ENCODE measurements around the gene TK2.
"Not testable (repeated sequence)": the region's sequence is repeated elsewhere in the genome, so short reads cannot be mapped to it uniquely, and the experiment has no call there.

TK2 gene

DNA sequence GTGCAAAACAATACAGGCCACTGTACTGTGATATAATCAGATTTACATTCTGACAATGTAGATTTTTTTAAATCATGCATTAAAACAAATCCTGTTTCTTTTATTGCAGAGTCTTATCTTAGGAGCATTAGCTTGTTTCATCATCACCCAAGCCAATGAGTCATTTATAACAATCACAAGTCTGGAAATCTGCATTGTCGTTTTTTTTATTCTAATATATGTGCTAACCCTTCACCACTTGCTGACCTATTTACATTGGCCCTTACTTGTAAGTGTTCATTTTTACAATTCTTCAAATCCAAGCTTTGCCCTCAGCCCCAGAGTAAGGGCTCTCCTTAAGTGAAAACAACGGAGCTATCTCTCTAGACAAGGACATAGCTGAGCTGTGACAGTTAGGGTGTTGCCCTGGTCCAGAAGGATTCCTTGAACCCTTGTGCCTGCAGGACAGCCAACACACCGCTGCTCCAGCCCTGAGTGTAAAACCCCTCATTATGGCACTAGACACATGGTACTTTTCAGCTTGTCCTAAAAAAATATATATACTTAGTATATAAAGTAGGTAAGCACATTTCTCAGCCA lies 20.0 kb upstream of the TK2 start:
- no peak for DNase-seq

DNA sequence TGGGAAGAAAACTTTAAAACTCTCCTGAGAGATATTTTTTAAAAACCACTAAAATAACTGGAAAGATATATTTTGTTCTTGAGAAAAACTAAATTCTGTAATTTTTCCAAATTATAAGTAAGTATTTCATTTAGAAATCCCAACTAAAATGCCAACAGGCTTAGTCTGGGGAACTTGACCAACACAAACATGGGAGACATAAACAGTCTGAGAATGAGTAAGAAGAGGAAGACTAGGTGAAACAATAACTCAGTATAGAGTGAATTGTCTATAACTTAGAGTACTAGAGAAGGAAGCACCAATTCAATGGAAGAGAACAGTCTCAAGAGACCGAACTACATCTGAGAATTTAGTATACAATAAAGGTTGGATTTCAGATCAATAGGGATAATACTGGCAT lies 19.2 kb upstream of the TK2 start:
- DNase-seq = no peak

DNA sequence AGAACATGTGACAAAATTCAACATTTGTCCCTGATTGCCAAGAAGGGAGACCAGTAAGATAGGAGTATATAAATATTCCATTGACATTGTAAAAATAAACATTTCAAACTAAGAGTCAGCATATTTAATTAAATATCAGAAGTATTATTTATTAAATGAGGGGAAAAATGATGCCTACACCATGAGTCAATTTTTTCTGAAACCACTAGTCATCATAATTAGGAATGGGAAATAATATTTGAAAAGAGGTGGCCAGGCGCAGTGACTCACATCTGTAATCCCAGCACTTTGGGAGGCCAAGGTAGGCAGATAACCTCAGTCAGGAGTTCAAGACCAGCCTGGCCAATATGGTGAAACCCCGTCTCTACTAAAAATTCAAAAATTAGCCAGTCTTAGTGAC lies 18.4 kb upstream of the TK2 start:
- no peak for DNase-seq

DNA sequence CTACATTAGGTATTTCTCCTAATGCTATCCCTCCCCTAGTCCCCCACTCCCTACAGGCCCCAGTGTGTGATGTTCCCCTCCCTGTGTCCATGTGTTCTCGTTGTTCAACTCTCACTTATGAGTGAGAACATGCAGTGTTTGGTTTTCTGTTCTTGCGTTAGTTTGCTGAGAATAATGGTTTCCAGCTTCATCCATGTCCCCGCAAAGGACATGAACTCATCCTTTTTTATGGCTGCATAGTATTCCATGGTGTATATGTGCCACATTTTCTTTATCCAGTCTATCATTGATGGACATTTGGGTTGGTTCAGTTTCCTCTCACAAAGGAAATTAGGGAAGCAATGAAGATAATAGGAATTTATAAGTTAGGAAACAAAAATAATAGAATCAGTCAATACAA lies 17.3 kb upstream of the TK2 start:
- not testable (repeated sequence) for DNase-seq

DNA sequence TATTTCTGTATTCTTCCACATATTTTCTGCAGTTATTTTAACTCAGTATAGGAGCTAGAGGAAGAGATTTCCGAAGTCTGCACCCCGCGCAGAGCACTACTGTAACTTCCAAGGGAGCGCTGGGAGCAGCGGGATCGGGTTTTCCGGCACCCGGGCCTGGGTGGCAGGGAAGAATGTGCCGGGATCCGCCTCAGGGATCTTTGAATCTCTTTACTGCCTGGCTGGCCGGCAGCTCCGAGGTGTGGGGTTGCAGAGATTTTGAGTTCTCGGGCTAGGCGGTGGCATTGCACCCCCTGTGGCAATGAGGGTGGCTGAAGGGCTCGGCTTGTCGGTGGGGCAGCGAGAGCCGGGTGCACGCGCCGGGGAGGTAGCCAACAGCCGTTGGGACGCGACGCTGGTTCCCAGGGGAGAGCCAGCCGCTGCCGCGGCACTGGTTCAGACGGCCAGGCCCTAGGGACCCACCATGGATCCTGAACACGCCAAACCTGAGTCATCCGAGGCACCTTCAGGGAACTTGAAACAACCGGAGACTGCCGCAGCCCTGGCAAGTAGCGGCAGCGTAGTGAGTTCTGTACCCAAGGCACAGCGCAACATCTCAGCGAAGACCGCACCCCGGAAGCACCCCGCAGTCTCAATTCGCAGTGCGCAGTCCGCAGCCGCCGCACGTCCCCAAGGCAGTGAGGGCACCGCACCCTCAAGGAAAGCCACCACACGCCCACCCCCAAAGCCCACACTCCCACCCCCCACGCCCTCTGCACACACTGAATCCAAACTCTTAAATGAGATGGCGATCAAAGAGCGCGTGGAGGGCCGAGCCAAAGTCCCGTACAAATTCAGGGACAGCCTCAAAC lies 16.4 kb upstream of the TK2 start, which contains the start of gene CMTM1:
TSS of gene CMTM1 (plus strand) at position 389 of the 851 bp plus-strand sequence. CDS start at position 464, 75 bp downstream.
- no peak for DNase-seq

DNA sequence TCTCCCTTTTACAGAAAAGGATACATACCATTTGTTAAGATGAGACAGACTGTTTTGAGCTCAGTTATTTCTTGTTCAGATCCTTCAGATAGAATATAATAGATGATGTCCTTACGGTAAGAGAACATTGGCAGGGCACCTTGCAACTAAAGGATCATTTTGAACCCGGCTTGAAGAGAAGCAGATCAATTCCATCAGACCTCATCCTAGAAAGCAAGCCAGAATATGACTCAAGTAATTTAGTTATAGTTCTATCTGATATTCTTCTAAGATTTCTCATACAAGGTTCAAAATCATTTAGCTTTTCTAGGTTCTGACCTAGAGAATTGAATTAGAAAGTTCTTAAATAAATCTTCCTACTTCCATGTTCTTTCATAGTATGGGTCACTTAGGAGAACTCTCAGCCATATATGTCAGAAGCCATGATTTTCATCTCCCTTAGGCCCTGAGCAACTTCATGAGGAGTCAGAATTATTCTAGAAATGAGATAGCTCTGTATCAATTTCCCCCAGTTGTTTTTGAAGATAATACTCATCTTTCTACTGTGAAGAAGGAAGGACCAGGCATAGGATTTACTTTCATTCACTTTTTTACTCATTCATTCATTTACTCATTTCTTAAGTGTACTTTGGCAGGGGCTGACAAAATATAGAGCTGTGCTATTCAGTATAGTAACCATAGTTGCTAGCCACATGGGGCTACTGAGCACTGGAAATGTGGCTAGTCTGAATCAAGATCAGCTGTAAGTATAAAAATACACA lies 13.8 kb upstream of the TK2 start:
- no peak for DNase-seq

DNA sequence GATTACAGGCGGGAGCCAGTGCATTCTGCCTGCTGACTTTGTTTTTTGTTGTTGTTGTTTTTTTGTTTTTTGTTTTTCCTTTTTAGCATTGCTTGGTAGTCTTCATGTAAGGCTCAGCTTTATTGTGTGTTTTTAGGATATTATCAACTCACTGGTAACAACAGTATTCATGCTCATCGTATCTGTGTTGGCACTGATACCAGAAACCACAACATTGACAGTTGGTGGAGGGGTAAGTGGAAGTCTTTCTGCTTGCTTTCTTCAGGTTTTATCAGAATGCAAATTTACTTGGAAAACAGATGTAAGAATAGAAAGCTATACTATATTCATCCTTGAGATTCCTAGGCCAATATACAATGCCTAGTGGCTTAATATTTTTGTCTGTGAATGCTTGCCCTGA lies 13.1 kb upstream of the TK2 start:
- DNase-seq = no peak

DNA sequence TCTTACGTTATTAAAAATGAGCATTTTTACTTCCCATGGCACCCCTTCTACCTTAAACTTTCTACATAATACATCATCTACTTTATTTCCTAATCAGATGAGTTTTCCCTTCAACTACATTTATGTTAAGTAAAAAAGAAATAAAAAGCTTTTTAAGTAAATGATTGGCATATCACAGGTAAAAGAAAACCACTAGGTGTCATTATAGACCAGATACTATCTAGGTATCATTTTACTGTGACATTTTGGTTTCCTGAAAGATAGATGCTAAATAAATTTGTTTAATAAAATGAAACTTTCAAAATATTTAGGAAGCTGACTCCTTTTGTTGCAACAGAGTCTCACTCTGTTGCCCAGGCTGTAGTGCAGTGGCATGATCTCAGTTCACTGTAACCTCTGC lies 12.5 kb upstream of the TK2 start:
- DNase-seq = no peak

DNA sequence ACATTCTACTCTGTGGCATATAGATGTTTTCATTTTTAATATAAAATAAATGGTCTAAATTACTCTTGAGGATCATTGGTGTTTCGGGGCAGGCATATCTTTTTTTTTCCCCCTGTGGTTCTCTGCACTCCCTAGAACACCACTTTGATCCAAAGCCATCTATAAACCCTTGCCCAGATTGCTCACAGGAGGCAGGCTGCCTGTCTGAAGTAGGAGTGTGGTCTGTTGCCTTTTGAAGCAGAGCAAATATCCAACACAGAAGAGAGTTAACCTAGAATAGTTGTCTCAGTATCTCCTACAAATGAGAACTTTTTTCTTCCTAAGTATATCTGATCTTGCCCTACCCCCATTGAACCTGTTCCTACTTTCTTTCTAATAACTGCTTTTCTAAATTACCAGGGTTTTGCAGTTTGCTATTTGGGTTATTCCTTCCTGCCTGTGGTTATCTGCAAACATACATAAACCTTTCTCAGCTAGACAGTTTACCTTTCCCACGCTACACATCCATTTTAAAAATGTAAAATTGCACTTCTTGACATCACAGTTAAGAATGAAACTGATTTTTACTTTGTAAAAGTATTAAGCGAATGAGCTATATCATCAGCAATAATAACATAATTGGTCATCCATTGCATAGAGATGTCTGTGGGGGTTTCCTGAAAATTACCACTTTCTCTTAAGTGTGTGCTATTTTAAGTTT lies 11.6 kb upstream of the TK2 start:
- DNase-seq = no peak

DNA sequence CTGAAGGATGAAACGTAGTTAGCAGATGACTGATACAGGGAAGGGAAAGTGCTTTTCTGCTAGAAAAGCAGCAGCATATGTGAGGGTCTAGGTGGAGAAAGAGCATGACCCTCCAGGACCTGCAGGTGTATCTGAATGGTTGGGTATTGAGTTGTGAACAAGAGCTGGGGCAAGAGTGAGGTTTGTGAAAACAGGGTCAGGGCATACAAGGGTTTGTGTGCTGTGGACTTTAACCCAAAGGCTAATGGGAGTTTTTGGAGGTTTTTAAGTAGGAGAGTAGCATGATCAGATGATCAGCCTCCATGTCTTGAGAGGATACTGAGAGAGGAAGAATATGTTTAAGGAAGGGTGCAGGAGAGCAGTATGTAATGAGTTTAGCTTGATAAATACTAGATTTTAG lies 10.2 kb upstream of the TK2 start:
- DNase-seq = no peak

DNA sequence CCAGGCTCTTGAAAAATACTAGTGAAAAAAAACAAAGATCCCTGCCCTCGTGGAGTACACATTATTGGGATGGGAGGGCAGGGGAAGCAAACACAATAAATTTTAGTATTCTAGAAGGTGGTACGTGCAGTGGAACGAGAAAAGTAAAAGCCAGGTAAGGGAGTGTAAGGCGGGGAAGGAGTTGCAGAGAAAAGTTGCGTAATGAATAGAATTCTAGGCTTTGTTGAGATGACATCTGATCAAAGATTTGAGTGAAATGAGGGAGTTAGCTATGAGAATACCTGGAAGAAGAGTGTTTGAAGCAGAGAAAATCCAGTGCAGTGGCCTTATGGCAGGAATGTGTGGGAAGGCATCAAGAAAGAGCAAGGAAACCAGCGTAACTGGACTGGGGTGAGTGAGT lies 4.6 kb upstream of the TK2 start:
- DNase-seq = no peak

DNA sequence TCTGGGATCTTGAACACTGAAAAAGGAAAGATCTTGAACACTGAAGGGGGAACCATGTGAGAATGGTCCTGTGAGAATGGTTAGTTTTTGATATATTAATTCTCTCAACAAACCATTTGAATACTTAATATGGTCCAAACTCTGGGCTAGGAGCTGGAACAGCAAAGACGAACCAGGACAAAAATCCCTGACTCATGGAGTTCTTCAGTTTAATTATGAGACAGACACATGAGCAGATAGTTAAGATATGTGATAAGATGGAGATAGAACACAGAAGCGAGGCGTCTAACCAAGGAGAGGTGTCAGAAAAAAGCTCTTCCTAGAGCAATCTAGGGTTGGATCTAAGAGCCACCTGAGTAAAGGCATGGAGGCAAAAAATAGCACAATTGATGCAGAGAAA lies 4.1 kb upstream of the TK2 start:
- DNase-seq = no peak

DNA sequence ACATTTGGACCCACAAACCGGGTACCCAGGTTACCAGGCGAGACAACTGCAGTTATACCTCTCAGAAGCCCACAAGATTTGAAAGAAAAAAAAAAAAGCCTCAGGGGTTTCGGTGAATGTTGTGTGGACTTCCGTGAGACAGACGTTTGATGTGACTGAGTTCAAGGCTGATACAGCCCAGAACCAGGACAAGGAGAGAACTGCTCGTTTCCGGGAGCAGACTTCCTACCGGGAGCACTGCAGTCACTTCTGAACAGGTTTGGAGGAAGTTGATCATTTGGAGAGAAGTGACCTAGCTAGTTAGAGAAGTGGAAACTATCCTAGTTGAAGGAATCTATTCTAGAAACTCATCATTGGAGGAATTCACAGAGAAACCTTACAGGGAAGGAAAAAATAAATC lies 3.3 kb upstream of the TK2 start:
- DNase-seq = no peak

DNA sequence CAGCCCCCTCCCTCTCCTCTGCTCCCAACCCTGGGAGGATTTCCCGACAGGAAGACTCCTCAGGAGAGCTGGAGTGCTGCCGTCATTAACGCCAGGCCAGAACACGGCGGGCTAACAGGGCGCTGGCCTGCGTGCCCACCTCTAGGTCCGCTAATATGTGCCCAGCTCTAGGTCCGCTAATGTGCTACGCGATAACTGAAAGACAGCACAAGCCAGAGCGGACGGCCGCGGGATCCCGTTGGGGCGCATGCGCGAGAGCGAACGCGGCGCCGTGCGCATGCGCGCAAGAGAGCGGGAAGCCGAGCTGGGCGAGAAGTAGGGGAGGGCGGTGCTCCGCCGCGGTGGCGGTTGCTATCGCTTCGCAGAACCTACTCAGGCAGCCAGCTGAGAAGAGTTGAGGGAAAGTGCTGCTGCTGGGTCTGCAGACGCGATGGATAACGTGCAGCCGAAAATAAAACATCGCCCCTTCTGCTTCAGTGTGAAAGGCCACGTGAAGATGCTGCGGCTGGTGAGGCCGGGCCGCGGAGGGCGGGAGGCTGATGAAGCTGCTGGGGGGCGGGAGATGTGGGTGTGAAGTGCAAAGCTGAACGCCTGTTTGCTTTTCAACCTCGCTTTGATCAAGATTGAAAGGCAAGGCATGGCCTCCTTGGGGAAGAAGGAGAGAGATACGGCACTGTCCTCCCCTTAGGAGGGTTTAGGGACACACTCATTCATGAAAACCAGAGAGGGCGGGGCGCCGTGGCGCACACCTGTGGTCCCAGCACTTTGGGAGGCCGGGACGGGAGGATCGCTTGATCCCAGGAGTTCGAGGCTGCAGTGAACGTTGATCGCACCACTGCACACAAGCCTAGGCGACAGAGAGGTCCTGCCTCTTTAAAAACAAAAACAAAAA lies 2.6 kb upstream of the TK2 start, which contains the start of gene CKLF:
TSS of gene CKLF (plus strand) at position 291 of the 892 bp plus-strand sequence. CDS start at position 431, 140 bp downstream.
- peak; percentile 79 for DNase-seq

DNA sequence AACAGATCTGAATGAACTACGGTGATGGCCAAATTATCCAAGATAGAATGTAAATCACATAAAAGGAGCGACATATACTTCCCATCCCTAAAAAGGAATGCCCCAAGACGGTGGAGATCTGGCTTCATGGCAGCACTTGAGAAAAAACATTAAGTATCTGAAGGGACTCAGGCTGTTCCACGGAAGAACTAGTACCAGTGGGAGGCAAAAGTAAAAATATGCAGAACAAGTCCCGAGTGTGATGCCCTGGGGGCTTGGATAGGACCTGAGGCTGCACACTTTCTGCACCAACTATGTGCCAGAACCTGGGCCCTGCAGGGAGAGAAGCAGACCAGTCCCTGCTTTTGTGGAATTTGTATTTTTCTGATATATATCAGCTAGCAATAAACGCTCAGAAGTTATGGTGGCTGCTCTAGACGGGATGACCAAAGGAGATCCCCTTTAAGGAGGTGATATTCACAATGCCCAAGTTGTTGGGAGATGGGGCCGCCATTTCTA lies 1.9 kb upstream of the TK2 start:
- no peak for DNase-seq

DNA sequence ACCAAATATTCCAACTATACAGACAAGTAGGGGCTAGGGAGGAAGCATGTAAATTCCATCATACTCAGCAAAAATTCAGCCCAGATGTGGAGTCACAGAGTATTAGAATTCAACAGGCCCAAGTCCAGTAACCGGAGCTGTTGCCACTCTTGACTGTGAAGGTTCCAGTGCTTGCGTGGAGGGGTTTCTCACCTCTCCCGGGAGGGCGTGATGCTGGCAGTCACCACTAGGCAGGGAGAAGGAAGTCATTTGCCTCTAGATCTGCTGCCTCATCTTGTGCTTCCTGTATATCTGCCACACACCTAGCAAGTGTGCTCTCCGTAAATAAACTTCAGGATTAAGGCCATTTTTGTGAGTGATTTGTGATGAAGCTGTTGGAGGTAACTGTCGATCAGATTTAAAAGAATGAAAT lies 1.4 kb upstream of the TK2 start:
- DNase-seq = peak; percentile 52

DNA sequence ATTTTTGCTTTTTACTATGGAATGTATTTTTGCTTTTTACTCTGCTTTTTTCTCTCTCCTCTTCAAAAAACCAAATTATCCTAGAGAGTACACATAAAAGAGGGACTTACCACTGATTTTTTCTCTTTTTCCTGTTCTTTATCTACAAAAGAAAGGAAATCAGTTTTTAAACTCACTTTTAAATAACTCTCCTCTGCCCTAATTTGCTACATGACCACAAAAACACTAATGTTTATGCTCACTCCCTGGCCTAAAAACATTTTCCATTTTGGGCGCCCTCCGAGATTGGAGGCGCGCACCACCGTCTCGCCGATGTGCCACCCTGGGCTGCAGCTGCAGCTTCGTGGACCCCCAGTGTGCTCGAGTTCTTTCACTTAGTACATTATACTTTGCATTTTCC lies 1.1 kb downstream of the TK2 start:
- DNase-seq = no peak

DNA sequence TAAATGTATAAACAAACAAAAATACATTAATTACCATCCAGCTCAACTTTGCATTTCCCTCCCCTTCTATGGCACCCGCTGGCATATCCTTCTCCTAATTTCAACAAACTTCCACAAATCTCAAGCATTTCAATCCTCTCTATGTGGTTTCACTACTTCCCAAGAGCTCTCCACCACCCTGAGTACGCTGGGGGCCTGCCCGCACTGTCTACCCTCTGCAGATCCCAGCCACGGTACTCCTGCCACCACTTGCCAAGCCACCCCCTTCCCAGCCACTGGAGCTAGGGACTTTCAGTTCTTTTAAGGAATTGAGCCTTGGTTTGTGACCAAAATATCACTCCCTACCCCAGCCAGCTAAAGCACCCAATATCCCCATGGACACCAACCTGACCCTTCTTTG lies 1.9 kb downstream of the TK2 start:
- no peak for DNase-seq

DNA sequence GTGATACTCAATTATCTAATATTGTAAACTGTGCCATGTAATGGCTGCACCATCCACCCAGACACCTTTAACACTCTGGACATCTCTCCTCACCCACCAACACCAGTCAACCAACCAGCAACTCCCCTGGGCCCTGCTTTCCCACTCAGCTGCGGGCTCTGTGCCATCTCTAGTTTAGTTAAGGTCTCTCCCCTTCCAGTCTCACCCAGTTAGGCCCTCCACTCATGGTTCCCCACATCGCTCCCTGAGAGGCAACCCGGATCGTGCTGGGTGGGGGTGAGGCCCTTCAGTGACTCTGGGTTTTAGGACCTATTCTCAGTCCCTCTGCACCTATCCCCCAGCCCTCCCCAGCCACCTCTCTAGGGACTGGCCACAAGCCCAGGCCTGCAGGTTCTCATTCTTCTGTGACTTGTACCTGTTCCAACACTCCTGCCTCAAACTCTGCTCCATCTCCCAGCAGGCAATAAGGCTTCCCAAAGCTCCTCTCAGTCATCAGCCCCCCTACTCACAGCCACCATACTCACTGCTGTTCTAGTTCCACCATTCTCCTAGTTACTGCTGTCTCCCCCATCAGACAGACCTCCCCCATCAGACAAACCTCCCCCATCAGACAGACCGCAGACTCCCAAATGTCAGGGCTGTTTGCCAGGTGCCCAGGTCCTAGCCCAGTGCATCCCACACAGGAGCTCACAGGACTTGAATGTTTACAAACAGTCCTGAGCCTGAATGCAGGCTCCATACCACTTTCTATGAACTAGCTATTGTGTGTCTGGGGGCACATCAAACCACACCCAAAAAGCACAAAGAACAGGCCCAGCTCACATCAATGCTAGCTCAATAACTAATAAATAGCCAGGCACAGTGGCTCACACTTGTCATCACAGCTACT lies 2.6 kb downstream of the TK2 start:
- no peak for DNase-seq

DNA sequence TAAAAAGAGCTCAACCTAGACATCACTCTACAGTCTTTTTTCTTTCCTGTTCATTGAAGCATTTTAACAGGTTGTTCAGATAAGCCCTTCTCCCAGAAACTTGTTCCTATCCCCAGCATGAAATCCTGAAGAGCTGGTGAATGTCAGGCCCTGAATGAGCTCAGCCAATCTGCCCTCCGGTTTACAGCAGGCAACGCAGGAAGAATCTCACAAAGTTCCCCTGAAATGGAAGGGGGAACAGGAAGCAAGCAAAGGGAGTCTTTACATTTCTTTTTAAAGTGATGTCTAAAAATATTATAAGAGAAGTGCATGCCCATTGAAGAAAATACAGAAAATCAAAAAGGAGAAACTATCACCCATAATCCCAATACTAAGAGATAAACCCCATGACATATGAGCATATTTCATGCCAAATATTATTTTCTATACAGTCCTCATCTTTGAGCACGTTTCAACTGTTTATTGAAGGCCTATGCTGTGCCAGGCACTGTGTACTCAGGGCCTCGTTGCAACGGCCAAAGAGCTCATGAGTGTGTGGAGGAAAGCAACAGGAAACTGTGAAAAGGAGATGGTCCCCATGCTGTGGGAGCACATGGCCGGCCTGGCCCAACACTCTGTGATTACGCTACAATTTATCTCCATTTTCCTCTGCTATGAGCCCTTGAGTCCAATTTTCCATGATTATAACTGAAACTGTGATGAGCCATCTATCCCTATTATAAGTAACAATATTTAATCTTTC lies 5.7 kb downstream of the TK2 start:
- no peak for DNase-seq

Measured in NK-92 treated with Interleukin-12 subunit alpha and Interleukin-12 subunit beta, amount 100 ng/mL, for 24 hours (cell line).